Measurements from ENCODE around the gene PDCL2. TPM values are rescaled to one million over a fixed set of nuclear protein-coding genes. Genes with fewer than 3 reads are reported as not detected.
"Not testable (repeated sequence)": the region's sequence is repeated elsewhere in the genome, so short reads cannot be mapped to it uniquely, and the experiment has no call there.

PDCL2 gene
- total RNA-seq, 1 donor from 2014 or later, result not detected

GRCh38 chr4:55609393-55609866, 17.4 kb upstream of the PDCL2 start:
- Mint-ChIP-seq H3K9me3 (no peaks in the 10 kb centered on the region), H3K27ac (peak overlapping the region; percentile 71), H3K4me1 (ENCODE audit: unreplicated experiment) (no peaks in the 10 kb centered on the region), H3K36me3 (no peaks in the 10 kb centered on the region), H3K4me3 (peak overlapping the region; percentile 32), H3K27me3 (no peaks in the 10 kb centered on the region)
- TF ChIP-seq CTCF (conservative IDR thresholded peaks at IDR 0.05), result no peak
- DNase-seq (ENCODE audit: extremely low spot score, unreplicated experiment), result no peak

- H3K4me3 Mint-ChIP-seq, result no peak overlapping the region
- no peak for TF ChIP-seq CTCF (conservative IDR thresholded peaks at IDR 0.05)
- no peak overlapping the region for H3K27ac Mint-ChIP-seq
- H3K4me1 Mint-ChIP-seq (ENCODE audit: unreplicated experiment), result no peaks in the 10 kb centered on the region
- no peaks in the 10 kb centered on the region for H3K9me3 Mint-ChIP-seq
- H3K36me3 Mint-ChIP-seq, result no peaks in the 10 kb centered on the region
- no peak for DNase-seq (ENCODE audit: extremely low spot score, unreplicated experiment)
- no peaks in the 10 kb centered on the region for H3K27me3 Mint-ChIP-seq
These were observed 16.5 kb upstream of the PDCL2 start for GRCh38 chr4:55608591-55608990.

- Mint-ChIP-seq H3K4me1 (ENCODE audit: unreplicated experiment) (no peaks in the 10 kb centered on the region), H3K36me3 (no peaks in the 10 kb centered on the region), H3K27ac (no peak overlapping the region), H3K4me3 (no peak overlapping the region), H3K27me3 (no peaks in the 10 kb centered on the region), H3K9me3 (no peaks in the 10 kb centered on the region)
- no peak for TF ChIP-seq CTCF (conservative IDR thresholded peaks at IDR 0.05)
- no peak for DNase-seq (ENCODE audit: extremely low spot score, unreplicated experiment)
These were observed 13.0 kb upstream of the PDCL2 start for GRCh38 chr4:55604996-55605395.

DNA sequence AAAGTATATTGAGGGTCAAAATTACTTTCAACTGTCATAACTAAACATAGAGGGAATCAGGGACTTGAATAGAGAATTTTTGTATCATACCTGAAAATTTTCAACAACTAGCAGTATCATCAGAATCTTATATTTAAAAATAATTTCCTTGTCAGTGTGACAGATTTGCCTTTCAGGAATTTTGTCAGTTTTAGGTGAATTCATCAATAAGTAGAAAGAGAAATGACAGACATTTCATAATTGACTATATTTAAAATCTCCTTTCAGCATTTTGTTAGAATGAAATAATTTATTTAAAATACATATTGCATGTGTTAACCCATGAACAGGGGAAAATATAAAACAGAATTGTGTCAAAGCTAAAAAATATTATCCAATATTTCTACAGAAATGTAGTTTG, 8.6 kb upstream of the PDCL2 start:
- TF ChIP-seq CTCF (conservative IDR thresholded peaks at IDR 0.05), result no peak
- DNase-seq (ENCODE audit: extremely low spot score, unreplicated experiment), result no peak
- no peaks in the 10 kb centered on the region for H3K36me3 Mint-ChIP-seq
- H3K4me3 Mint-ChIP-seq, result no peak overlapping the region
- H3K4me1 Mint-ChIP-seq (ENCODE audit: unreplicated experiment), result no peaks in the 10 kb centered on the region
- H3K27me3 Mint-ChIP-seq, result no peaks in the 10 kb centered on the region
- H3K9me3 Mint-ChIP-seq, result no peaks in the 10 kb centered on the region
- no peak overlapping the region for H3K27ac Mint-ChIP-seq

GRCh38 chr4:55598641-55599040, 6.6 kb upstream of the PDCL2 start:
- no peaks in the 10 kb centered on the region for H3K27me3 Mint-ChIP-seq
- no peak for TF ChIP-seq CTCF (conservative IDR thresholded peaks at IDR 0.05)
- H3K27ac Mint-ChIP-seq, result no peak overlapping the region
- no peak for DNase-seq (ENCODE audit: extremely low spot score, unreplicated experiment)
- H3K36me3 Mint-ChIP-seq, result no peaks in the 10 kb centered on the region
- H3K4me3 Mint-ChIP-seq, result no peak overlapping the region
- H3K9me3 Mint-ChIP-seq, result no peaks in the 10 kb centered on the region
- H3K4me1 Mint-ChIP-seq (ENCODE audit: unreplicated experiment), result no peaks in the 10 kb centered on the region

DNA sequence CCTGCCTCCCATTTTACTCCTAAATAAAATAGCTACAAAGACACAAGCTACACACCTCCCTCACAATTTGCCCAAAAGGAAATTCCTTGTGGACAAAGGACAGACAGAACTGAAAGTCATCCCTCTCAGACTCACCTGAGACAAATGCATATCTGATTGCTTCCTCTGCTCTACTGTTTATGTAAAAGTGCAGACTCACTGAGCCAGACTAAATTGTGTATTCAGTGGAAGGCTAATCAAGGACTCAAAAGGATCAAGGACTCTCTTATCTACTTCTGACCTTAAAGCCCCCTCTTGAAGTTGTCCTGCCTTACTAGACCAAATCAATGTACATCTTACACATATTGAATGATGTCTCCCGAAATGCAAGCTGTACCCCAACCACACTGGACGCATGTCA, 3.9 kb downstream of the PDCL2 start:
- no peak for DNase-seq (ENCODE audit: extremely low spot score, unreplicated experiment)
- Mint-ChIP-seq H3K36me3 (no peaks in the 10 kb centered on the region), H3K4me3 (no peak overlapping the region), H3K27ac (no peak overlapping the region), H3K27me3 (no peaks in the 10 kb centered on the region), H3K4me1 (ENCODE audit: unreplicated experiment) (no peaks in the 10 kb centered on the region), H3K9me3 (peaks cover 4% of the 10 kb centered on the region)
- no peak for TF ChIP-seq CTCF (conservative IDR thresholded peaks at IDR 0.05)

DNA sequence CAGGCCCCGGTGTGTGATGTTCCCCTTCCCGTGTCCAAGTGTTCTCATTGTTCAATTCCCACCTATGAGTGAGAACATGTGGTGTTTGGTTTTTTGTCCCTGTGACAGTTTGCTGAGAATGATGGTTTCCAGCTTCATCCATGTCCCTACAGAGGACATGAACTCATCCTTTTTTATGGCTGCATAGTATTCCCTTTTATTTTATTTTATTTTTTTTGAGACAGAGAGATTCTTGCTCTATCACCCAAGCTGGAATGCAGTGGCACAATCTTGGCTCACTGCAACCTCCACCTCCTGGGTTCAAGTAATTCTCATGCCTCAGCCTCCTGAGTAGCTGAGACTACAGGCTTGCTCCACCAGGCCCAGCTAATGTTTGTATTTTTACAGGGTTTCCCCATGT, 9.3 kb downstream of the PDCL2 start:
- not testable (repeated sequence) for H3K4me1 Mint-ChIP-seq (ENCODE audit: unreplicated experiment); H3K36me3 Mint-ChIP-seq; H3K9me3 Mint-ChIP-seq; DNase-seq (ENCODE audit: extremely low spot score, unreplicated experiment); H3K27ac Mint-ChIP-seq; H3K27me3 Mint-ChIP-seq; H3K4me3 Mint-ChIP-seq

Measured in type B pancreatic cell (in vitro differentiated cells).